Upper lobe of right lung (tissue), 1 donor: ENCODE measurements around the gene PPP6R2. TPM values are rescaled to one million over a fixed set of nuclear protein-coding genes. Genes with fewer than 3 reads are reported as not detected.

Experiments
- ATAC-seq: fragments of 200-7000 bp; cut with Tn5 transposase; one replicate; pipeline ENCODE4 v1.9.1; 2020; ENCODE audit warnings: mild to moderate bottlenecking, moderate library complexity
- DNase-seq: peaks from one replicate; pipeline ENCODE4 v3.0.0-alpha.2; 2020
- H3K27ac ChIP-seq: fragments of 200-600 bp; one replicate; pipeline ENCODE4 v1.8.0; 2022
- H3K27me3 ChIP-seq: fragments of 200-600 bp; one replicate; pipeline ENCODE4 v1.8.0; 2022; ENCODE audit warnings: mild to moderate bottlenecking
- H3K36me3 ChIP-seq: fragments of 200-600 bp; one replicate; pipeline ENCODE4 v1.8.0; 2022
- H3K4me1 ChIP-seq: fragments of 200-600 bp; one replicate; pipeline ENCODE4 v1.8.0; 2022
- H3K4me3 ChIP-seq: fragments of 200-600 bp; one replicate; pipeline ENCODE4 v1.8.0; 2022; ENCODE audit warnings: mild to moderate bottlenecking
- H3K9me3 ChIP-seq: fragments of 200-600 bp; one replicate; pipeline ENCODE4 v1.8.0; 2022
- intact Hi-C: fragments of 100-400 bp; cut with DNase I; formaldehyde crosslinking; loops from one replicate; pipeline ENCODE4 v1.11.0; 2022
- total RNA-seq: library from RNA; stranded (reverse); fragmentation: NEBNext Ultra II Directional; extraction: Animal tissue kit (Norgen Biotek cat#: 25700); gene quantifications from one replicate; pipeline ENCODE4 v1.2.1, GENCODE V29; 2021
- TF ChIP-seq, protein P1 (sequence below): fragments of 200-600 bp; IDR thresholded peaks from one replicate; pipeline ENCODE4 v1.8.0; 2022; ENCODE audit warnings: antibody characterized with exemption
- donor health status: DM: no; HTN: yes; CAD: no; lungs with severe emphysema.

Gene PPP6R2
- total RNA-seq, 1 donor from 2014 or later: 54.0 TPM

DNA sequence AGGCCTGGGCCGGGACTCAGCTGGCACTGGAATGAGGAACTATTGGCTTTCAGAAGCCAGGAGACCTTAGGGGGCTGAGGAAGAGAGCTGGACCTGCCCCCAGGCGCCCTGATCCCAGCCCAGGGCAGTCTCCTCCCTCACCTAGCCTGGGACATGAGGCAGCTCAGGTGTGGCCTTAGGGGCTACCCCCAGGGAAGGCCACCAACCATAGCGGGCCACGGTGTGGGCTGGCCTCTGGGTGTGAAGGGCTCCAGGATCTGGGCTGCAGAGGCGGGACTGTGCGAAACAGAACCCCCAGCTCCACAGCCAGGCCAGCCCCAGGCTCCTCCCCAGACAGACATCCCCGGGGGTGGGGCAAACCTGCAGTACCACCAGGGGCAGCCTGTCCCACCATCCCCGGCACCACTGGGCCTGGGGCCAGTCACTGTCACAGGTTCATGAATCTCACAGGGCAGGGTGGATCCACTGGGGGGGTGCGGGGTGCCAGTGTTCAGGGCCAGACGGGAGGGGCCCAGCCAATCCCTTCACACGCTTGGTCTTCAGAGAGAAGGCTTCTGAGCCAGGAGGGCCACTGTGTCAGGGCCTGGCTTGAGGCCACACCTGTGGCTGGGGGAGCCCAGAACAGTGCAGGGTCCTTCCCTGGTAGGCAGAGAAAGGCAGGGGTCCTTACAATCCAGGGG lies 39.1 kb upstream of the PPP6R2 start:
- H3K9me3 ChIP-seq: no peaks in the 10 kb centered on the region
- no peaks in the 10 kb centered on the region for H3K36me3 ChIP-seq
- H3K4me3 ChIP-seq: peak overlapping the region; percentile 85
- TF ChIP-seq, protein P1, sequence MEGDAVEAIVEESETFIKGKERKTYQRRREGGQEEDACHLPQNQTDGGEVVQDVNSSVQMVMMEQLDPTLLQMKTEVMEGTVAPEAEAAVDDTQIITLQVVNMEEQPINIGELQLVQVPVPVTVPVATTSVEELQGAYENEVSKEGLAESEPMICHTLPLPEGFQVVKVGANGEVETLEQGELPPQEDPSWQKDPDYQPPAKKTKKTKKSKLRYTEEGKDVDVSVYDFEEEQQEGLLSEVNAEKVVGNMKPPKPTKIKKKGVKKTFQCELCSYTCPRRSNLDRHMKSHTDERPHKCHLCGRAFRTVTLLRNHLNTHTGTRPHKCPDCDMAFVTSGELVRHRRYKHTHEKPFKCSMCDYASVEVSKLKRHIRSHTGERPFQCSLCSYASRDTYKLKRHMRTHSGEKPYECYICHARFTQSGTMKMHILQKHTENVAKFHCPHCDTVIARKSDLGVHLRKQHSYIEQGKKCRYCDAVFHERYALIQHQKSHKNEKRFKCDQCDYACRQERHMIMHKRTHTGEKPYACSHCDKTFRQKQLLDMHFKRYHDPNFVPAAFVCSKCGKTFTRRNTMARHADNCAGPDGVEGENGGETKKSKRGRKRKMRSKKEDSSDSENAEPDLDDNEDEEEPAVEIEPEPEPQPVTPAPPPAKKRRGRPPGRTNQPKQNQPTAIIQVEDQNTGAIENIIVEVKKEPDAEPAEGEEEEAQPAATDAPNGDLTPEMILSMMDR: no peak
- intact Hi-C loops: no loop called here
- H3K27ac ChIP-seq: peak overlapping the region; percentile 95
- ATAC-seq: peak; percentile 42
- H3K4me1 ChIP-seq: peaks cover 74% of the 10 kb centered on the region
- H3K27me3 ChIP-seq: no peaks in the 10 kb centered on the region
- peak; percentile 87 for DNase-seq

DNA sequence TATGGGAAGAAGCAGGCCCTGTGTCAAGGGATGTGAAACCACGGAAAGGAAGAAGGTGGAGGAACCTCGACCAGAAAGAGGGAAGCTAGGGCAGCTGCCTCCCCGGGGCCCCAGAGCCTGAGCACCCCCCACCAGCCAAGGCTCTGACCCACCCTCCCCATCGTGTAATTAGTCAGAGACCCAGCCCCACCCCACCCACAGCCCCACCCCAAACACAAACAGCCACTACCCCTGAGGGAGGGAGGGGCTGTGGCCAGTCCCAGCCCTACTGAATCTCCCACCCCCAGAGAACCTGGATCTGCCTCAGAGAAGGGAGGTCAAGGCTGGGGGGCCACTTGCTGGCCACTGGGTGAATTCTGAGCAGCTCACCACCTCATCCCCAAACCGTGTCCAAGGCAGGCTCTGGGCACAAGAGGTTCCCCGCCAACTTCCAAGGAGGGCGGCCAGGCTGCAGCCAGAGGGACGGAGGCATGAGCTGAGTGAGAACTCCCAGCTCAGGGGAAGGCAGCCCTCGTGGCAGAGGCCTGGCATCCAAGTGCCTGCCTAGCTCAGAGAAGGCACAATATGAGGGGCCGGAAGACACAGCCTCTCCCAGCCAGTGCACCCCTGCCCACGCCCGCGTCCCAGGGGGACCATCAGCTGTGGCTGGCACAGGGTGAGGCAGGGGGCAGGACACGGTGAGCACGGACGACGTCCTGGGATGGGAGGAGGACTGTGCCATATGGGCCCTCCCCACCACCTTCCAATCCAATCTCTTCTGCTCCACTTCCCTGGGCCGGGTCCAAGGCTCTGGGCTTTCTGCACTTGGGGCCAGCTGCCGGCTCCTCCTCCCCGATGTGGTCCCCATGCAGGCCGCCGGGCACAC lies 38.4 kb upstream of the PPP6R2 start:
- Histone ChIP-seq H3K4me3 (peak overlapping the region; percentile 85), H3K9me3 (no peaks in the 10 kb centered on the region), H3K27me3 (no peaks in the 10 kb centered on the region), H3K27ac (peak overlapping the region; percentile 95), H3K4me1 (peaks cover 75% of the 10 kb centered on the region), H3K36me3 (no peaks in the 10 kb centered on the region)
- TF ChIP-seq, protein P1: no peak
- DNase-seq (peak; percentile 82), ATAC-seq (peak; percentile 10)
- intact Hi-C loops: no loop called here

DNA sequence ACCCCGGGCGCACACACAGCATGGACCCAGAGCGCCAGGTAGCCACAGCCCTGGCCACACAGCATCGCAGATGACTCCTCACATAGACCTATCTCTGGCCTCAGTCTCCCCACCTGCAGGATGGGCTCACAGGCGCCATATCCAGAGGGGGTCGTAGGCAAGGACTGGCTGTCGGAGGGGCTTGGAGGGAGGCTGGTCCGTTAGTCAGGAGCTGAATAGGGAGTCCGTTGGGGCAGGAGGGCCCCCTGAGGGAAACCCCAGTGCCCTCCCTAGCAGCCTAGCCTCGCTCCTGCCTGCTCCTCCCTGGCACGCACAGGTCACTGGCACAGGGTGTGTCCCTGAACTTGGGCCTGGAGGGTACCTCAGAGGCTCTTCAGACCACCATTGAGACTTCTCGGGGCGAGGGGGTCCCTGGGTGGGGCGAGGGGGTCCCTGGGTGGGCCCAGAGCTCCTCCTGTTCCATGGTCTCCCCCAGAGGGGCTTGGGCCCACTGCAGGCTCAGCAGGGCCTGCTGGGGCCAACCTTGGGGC lies 37.7 kb upstream of the PPP6R2 start:
- H3K36me3 ChIP-seq: no peaks in the 10 kb centered on the region
- intact Hi-C loops: no loop called here
- H3K27me3 ChIP-seq: no peaks in the 10 kb centered on the region
- H3K9me3 ChIP-seq: no peaks in the 10 kb centered on the region
- ATAC-seq (peak; percentile 0), DNase-seq (peak; percentile 76)
- peak overlapping the region; percentile 85 for H3K4me3 ChIP-seq
- H3K27ac ChIP-seq: peak overlapping the region; percentile 95
- H3K4me1 ChIP-seq: peaks cover 75% of the 10 kb centered on the region
- TF ChIP-seq, protein P1: no peak

DNA sequence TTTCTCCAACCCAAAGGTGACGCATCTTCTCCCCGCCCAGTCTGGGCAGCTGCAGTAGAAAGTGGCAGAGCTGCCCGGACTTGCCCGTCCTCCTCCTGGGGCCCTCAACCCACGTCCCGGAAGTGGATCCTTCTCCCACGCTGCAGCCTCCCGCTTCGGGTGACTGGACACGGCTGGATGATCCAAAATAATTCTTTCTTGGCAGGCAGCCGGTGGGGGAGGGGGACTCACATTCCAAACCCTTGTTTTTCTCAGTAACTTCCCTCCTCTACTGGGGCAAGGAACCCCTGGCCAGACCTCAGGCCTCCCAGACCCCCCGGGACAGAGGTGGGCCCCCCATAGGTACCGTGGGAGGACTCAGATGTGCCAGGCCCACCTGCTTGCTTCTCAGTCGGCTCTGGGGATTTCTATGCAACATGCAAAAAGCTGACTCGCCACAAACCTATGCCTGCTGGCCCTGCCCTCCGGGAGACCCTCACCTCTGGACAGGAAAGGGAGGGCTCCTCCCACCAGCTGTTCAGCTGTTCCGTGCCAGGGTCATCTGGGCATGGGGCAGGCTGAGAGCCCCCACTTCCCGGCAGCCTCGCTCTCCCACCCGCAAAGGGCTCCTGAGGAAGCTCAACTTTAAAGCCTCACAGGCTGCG lies 37.1 kb upstream of the PPP6R2 start:
- DNase-seq (peak; percentile 94), ATAC-seq (peak; percentile 61)
- no peaks in the 10 kb centered on the region for H3K36me3 ChIP-seq
- H3K4me3 ChIP-seq: peak overlapping the region; percentile 85
- no peaks in the 10 kb centered on the region for H3K9me3 ChIP-seq
- H3K27ac ChIP-seq: peak overlapping the region; percentile 95
- H3K4me1 ChIP-seq: peaks cover 70% of the 10 kb centered on the region
- H3K27me3 ChIP-seq: no peaks in the 10 kb centered on the region
- TF ChIP-seq, protein P1: no peak
- intact Hi-C loops: no loop called here
